MCF 10A (cell line): ENCODE results near the gene GRK6. TPM values are rescaled to one million over a fixed set of nuclear protein-coding genes. Genes with fewer than 3 reads are reported as not detected.
A peak's percentile ranks its signal among the peaks of the same experiment; 100 is the strongest.

Experiments
- BruUV-seq: library from RNA; stranded (reverse); fragments of 400-500 nt; replicated peaks from 2 replicates; lab custom pipeline; 2021; lab: Mats Ljungman, UMichigan
- CTCF ChIA-PET: fragments of 300-600 bp; sonication (Branson Sonifier 250); formaldehyde crosslinking; extraction: SDS; loops from one replicate; lab custom pipeline; 2021; ENCODE audit warnings: antibody characterized with exemption, inconsistent platforms; lab: Yijun Ruan, JAX
- POLR2A ChIA-PET: fragments of 300-600, 350-650 bp; sonication (Branson Sonifier 250); formaldehyde crosslinking; extraction: SDS; loops from one replicate; lab custom pipeline; 2020; ENCODE audit warnings: antibody characterized with exemption, inconsistent platforms; lab: Yijun Ruan, JAX
- DNase-seq: peaks from one replicate; pipeline ENCODE4 v3.0.0-alpha.2; 2018; ENCODE audit not compliant: unreplicated experiment
- H3K27ac Mint-ChIP-seq: one replicate; pipeline ENCODE4 v1.8.0; 2022; ENCODE audit warnings: mild to moderate bottlenecking, low read depth, mixed read lengths; ENCODE audit not compliant: unreplicated experiment
- H3K27me3 Mint-ChIP-seq: one replicate; pipeline ENCODE4 v1.8.0; 2022; ENCODE audit warnings: mixed read lengths; ENCODE audit not compliant: insufficient read depth, unreplicated experiment
- H3K36me3 Mint-ChIP-seq: one replicate; pipeline ENCODE4 v1.8.0; 2022; ENCODE audit warnings: mild to moderate bottlenecking, moderate library complexity, mixed read lengths; ENCODE audit not compliant: insufficient read depth, unreplicated experiment
- H3K4me1 Mint-ChIP-seq: one replicate; pipeline ENCODE4 v1.8.0; 2022; ENCODE audit warnings: mixed read lengths; ENCODE audit not compliant: insufficient read depth, unreplicated experiment
- H3K4me3 Mint-ChIP-seq: one replicate; pipeline ENCODE4 v1.8.0; 2022; ENCODE audit warnings: mild to moderate bottlenecking, moderate library complexity, mixed read lengths; ENCODE audit not compliant: unreplicated experiment
- H3K9me3 Mint-ChIP-seq: one replicate; pipeline ENCODE4 v1.8.0; 2022; ENCODE audit warnings: mixed read lengths; ENCODE audit not compliant: unreplicated experiment
- intact Hi-C: fragments of 100-400 bp; cut with micrococcal nuclease; formaldehyde crosslinking; loops from 2 replicates; pipeline ENCODE4 v1.14.1; 2022
- total RNA-seq: library from RNA; stranded (reverse); gene quantifications from 2 replicates; pipeline ENCODE4 v1.2.3, GENCODE V29; 2022
- TF ChIP-seq, protein P1 (sequence below): fragments of 200-600 bp; IDR thresholded peaks from one replicate; pipeline ENCODE4 v1.8.0; 2022; ENCODE audit warnings: antibody characterized with exemption, mild to moderate bottlenecking; ENCODE audit not compliant: unreplicated experiment

GRK6 gene
- total RNA-seq, 1 experiment from 2014 or later = 52.0 TPM

DNA sequence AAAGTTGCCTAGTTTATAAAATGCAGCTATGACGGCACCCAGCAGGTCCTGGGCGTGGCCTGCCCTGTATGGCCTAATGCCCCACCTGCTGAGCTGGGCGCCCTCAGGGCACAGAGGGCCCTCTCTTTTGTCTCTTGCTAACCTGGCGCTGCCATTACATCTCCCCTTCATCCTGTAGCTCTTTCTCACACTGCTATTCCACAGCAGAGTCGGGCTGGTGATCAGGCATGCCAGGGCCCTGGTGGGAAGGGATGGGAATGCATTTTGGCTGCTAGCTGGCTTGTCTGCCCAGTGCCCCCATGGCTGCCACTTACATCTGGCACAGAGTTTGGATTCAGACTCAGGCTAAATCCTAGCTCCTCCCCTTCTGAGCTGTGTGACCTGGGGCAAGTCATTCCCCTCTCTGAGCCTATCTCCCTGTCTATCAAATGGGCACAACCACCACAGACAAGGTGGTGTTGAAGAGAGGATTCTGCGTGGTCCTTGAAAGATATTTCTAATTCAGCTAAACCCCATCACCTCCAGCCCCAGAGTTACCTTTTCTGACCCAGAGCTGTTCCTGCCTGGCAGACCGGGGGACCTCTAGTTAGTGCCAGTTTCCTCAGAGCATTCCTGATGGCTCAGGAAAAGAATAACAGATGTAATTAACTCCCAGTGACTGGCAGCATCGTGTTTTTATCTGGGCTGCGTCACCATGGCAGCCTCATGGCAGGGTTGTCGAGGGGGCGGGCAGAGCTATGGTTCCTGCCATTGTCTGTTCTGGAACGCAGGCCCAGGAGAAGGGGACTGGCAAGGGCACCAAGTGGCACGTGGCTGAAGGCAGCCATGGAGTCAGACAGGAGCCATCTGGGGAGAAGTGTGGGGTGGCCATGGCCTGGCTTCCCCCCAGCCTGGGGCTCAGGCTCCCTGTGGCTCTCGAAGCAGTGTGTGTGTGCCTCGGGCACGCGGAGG lies 26.5 kb downstream of the GRK6 start:
- no peak for DNase-seq
- H3K4me3 Mint-ChIP-seq = peak overlapping the region; percentile 44
- no peaks in the 10 kb centered on the region for H3K27me3 Mint-ChIP-seq
- ChIA-PET CTCF (interaction anchor here (0.6 to 15.3 kb wide), 24 partner anchors 8 to 338 kb away, joined by 3 to 277 read pairs (median 5); partner anchors contain the start of genes PFN3 and PRR7), POLR2A (interaction anchor here (0.7 to 17.7 kb wide), 6 partner anchors 7 to 149 kb away, joined by 3 to 217 read pairs (median 67); partner anchors contain the start of genes GRK6, PFN3, PRELID1 and PRR7)
- H3K36me3 Mint-ChIP-seq = peaks cover 37% of the 10 kb centered on the region
- TF ChIP-seq, protein P1, sequence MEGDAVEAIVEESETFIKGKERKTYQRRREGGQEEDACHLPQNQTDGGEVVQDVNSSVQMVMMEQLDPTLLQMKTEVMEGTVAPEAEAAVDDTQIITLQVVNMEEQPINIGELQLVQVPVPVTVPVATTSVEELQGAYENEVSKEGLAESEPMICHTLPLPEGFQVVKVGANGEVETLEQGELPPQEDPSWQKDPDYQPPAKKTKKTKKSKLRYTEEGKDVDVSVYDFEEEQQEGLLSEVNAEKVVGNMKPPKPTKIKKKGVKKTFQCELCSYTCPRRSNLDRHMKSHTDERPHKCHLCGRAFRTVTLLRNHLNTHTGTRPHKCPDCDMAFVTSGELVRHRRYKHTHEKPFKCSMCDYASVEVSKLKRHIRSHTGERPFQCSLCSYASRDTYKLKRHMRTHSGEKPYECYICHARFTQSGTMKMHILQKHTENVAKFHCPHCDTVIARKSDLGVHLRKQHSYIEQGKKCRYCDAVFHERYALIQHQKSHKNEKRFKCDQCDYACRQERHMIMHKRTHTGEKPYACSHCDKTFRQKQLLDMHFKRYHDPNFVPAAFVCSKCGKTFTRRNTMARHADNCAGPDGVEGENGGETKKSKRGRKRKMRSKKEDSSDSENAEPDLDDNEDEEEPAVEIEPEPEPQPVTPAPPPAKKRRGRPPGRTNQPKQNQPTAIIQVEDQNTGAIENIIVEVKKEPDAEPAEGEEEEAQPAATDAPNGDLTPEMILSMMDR = peak; percentile 17
- H3K9me3 Mint-ChIP-seq = no peaks in the 10 kb centered on the region
- intact Hi-C loops = no loop called here
- peaks cover 15% of the 10 kb centered on the region for H3K4me1 Mint-ChIP-seq
- no TSS peak for BruUV-seq
- no peak overlapping the region for H3K27ac Mint-ChIP-seq

GRCh38 chr5:177453852-177454396 lies 27.4 kb downstream of the GRK6 start:
- intact Hi-C loops = loop anchor here (1.0 to 2.0 kb wide), 5 partner anchors 28 to 340 kb away; partner anchors contain the start of gene GRK6
- no TSS peak for BruUV-seq
- no peaks in the 10 kb centered on the region for H3K27me3 Mint-ChIP-seq
- H3K4me3 Mint-ChIP-seq = peak overlapping the region; percentile 70
- TF ChIP-seq, protein P1 = no peak
- ChIA-PET CTCF (interaction anchor here (0.6 to 15.3 kb wide), 25 partner anchors 9 to 669 kb away, joined by 3 to 277 read pairs (median 8); partner anchors contain the start of genes PDLIM7, PFN3 and PRR7), POLR2A (interaction anchor here (0.7 to 12.7 kb wide), 16 partner anchors 8 to 925 kb away, joined by 3 to 202 read pairs (median 6); partner anchors contain the start of genes GRK6, LMAN2, PFN3 and PRR7)
- H3K27ac Mint-ChIP-seq = no peak overlapping the region
- DNase-seq = no peak
- H3K4me1 Mint-ChIP-seq = peaks cover 6% of the 10 kb centered on the region
- H3K9me3 Mint-ChIP-seq = no peaks in the 10 kb centered on the region
- peaks cover 38% of the 10 kb centered on the region for H3K36me3 Mint-ChIP-seq

DNA sequence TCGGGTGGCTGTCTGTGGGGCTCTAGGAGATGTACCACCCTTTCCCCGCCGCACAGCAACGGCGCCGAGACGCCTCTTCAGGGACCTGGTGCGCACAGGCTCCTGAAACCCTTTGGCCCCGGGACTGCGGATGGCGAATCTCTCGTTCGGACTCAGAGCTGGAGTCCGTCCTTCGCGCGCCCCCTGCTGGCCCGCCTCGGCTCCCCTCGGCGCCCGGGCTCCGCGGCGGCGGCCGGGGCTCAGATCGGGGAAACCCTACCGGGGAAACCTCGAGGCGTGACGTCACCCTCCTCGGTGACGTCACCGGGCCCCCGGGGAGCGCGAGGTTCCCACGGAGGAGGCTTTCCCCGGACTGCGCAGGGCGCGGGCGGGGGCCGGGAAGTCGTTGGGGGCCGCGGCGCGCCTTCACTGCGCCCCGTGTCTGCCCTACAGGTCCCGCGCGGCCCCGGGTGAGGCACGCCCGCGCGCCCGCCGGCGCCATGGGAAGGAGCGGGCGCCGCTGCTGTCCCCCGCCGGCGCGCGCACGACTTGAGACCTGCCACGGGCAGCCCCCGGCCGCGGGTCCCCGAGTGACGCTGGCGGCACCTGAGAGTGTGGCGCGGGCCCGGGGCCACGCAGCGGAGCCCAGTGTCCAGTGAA lies 28.0 kb downstream of the GRK6 start:
- peak; percentile 93 for DNase-seq
- no peaks in the 10 kb centered on the region for H3K9me3 Mint-ChIP-seq
- H3K4me3 Mint-ChIP-seq = peak overlapping the region; percentile 70
- H3K27me3 Mint-ChIP-seq = no peaks in the 10 kb centered on the region
- ChIA-PET CTCF (interaction anchor here (0.6 to 15.3 kb wide), 41 partner anchors 9 to 670 kb away, joined by 3 to 277 read pairs (median 7); partner anchors contain the start of genes F12, PDLIM7, PFN3 and PRR7), POLR2A (interaction anchor here (0.7 to 12.7 kb wide), 26 partner anchors 9 to 925 kb away, joined by 3 to 202 read pairs (median 3); partner anchors contain the start of genes GRK6, LMAN2, PDLIM7 and PFN3)
- no peak overlapping the region for H3K27ac Mint-ChIP-seq
- TF ChIP-seq, protein P1 = peak; percentile 98
- peaks cover 44% of the 10 kb centered on the region for H3K36me3 Mint-ChIP-seq
- H3K4me1 Mint-ChIP-seq = peaks cover 6% of the 10 kb centered on the region
- intact Hi-C loops = loop anchor here (1.0 to 2.0 kb wide), 8 partner anchors 28 to 340 kb away; partner anchors contain the start of genes GRK6 and PDLIM7
- BruUV-seq = no TSS peak
